BE2C (cell line): ENCODE measurements around the gene GDPD1.

Source experiments
- DNase-seq: peaks from one replicate; pipeline ENCODE4 v3.0.0-alpha.2; 2020
- H3K27me3 ChIP-seq: fragments of 250-450 bp; sonication (Bioruptor Pico); 2 replicates; pipeline ENCODE4 v1.5.1; 2020; ENCODE audit warnings: mild to moderate bottlenecking
- H3K36me3 ChIP-seq: fragments of 250-450 bp; sonication (Bioruptor Pico); 2 replicates; pipeline ENCODE4 v1.5.1; 2020; ENCODE audit warnings: mild to moderate bottlenecking
- H3K4me1 ChIP-seq: fragments of 250-450 bp; sonication (Bioruptor Pico); 2 replicates; pipeline ENCODE4 v1.5.1; 2020
- H3K4me3 ChIP-seq: 2 replicates; pipeline ENCODE4 v1.5.1; 2011; ENCODE audit warnings: low read depth, low read length
- H3K9me3 ChIP-seq: fragments of 250-450 bp; sonication (Bioruptor Pico); 2 replicates; pipeline ENCODE4 v1.5.1; 2020
- CTCF ChIP-seq: IDR thresholded peaks from 2 replicates; pipeline ENCODE4 v1.5.1; 2012; ENCODE audit warnings: mild to moderate bottlenecking, low read depth, low read length

The GDPD1 gene

GRCh38 chr17:59260722-59261121 is 40.4 kb downstream of the GDPD1 start:
- Histone ChIP-seq H3K9me3 (no peaks in the 10 kb centered on the region), H3K36me3 (no peaks in the 10 kb centered on the region), H3K4me3 (no peak overlapping the region), H3K27me3 (no peaks in the 10 kb centered on the region), H3K4me1 (no peaks in the 10 kb centered on the region)
- no peak for TF ChIP-seq CTCF
- DNase-seq: no peak

GRCh38 chr17:59266745-59267144 is 46.4 kb downstream of the GDPD1 start:
- Histone ChIP-seq H3K9me3 (no peaks in the 10 kb centered on the region), H3K27me3 (no peaks in the 10 kb centered on the region), H3K4me1 (no peaks in the 10 kb centered on the region), H3K36me3 (no peaks in the 10 kb centered on the region; the same call in 1 of the 2 replicates), H3K4me3 (no peak overlapping the region)
- no peak for DNase-seq
- TF ChIP-seq CTCF: no peak

- Histone ChIP-seq H3K36me3 (no peaks in the 10 kb centered on the region; the same call in 1 of the 2 replicates), H3K9me3 (no peaks in the 10 kb centered on the region), H3K4me3 (no peak overlapping the region), H3K27me3 (no peaks in the 10 kb centered on the region), H3K4me1 (no peaks in the 10 kb centered on the region)
- no peak for TF ChIP-seq CTCF
- DNase-seq: no peak
These were observed 47.5 kb downstream of the GDPD1 start for GRCh38 chr17:59267776-59268175.

GRCh38 chr17:59275618-59276017 is 55.3 kb downstream of the GDPD1 start:
- Histone ChIP-seq H3K9me3 (no peaks in the 10 kb centered on the region), H3K4me3 (no peak overlapping the region), H3K27me3 (no peaks in the 10 kb centered on the region), H3K36me3 (no peaks in the 10 kb centered on the region; the same call in 1 of the 2 replicates), H3K4me1 (no peaks in the 10 kb centered on the region)
- no peak for DNase-seq
- TF ChIP-seq CTCF: no peak

GRCh38 chr17:59277031-59277430 is 56.7 kb downstream of the GDPD1 start:
- H3K27me3 ChIP-seq: no peaks in the 10 kb centered on the region
- no peaks in the 10 kb centered on the region; the same call in 1 of the 2 replicates for H3K36me3 ChIP-seq
- H3K4me3 ChIP-seq: no peak overlapping the region
- no peaks in the 10 kb centered on the region for H3K4me1 ChIP-seq
- H3K9me3 ChIP-seq: no peaks in the 10 kb centered on the region
- no peak for TF ChIP-seq CTCF
- DNase-seq: no peak

GRCh38 chr17:59278406-59278805 is 58.1 kb downstream of the GDPD1 start:
- no peak overlapping the region for H3K4me3 ChIP-seq
- no peaks in the 10 kb centered on the region; the same call in 1 of the 2 replicates for H3K9me3 ChIP-seq
- peaks cover 2% of the 10 kb centered on the region for H3K4me1 ChIP-seq
- H3K27me3 ChIP-seq: no peaks in the 10 kb centered on the region
- H3K36me3 ChIP-seq: no peaks in the 10 kb centered on the region; the same call in 1 of the 2 replicates
- no peak for TF ChIP-seq CTCF
- DNase-seq: no peak
